ENCODE results near the gene GNG8.

- TF ChIP-seq POLR2A (IDR thresholded peaks at IDR 0.05) (no peak), CTCF (IDR thresholded peaks at IDR 0.05 in 4 of 5, conservative IDR thresholded peaks at IDR 0.05 in 1 of 5) (no peak)
Measured at GRCh38 chr19:46648060-46648960, 12.3 kb upstream of the GNG8 start.

Measured in gastrocnemius medialis (tissue), 4 donors.